ENCODE measurements around the gene GORASP2.

DNA sequence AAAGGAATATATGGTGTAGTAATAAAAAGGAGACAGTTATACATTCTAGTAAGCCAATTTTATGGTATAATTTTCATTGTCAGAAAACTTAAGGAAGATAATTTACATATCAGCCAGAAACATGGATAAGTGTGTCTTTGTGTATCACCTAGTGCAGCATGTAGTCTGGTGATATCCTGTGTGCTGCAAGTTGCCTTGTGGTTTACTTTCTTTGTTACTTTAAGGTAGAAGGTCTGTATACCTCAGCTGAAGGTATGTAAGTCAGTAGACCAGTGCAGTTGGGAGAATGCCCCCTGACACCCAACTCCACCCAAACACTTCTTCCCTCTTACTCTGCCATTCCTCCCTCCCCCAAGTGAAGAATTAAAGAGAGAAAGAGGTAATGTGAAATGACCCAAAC, 11.0 kb downstream of the GORASP2 start:
- TF ChIP-seq POLR2AphosphoS5 (IDR thresholded peaks at IDR 0.05) (no peak), POLR2A (IDR thresholded peaks at IDR 0.05) (no peak)
- TF ChIP-seq, protein P1, sequence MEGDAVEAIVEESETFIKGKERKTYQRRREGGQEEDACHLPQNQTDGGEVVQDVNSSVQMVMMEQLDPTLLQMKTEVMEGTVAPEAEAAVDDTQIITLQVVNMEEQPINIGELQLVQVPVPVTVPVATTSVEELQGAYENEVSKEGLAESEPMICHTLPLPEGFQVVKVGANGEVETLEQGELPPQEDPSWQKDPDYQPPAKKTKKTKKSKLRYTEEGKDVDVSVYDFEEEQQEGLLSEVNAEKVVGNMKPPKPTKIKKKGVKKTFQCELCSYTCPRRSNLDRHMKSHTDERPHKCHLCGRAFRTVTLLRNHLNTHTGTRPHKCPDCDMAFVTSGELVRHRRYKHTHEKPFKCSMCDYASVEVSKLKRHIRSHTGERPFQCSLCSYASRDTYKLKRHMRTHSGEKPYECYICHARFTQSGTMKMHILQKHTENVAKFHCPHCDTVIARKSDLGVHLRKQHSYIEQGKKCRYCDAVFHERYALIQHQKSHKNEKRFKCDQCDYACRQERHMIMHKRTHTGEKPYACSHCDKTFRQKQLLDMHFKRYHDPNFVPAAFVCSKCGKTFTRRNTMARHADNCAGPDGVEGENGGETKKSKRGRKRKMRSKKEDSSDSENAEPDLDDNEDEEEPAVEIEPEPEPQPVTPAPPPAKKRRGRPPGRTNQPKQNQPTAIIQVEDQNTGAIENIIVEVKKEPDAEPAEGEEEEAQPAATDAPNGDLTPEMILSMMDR (IDR thresholded peaks at IDR 0.05 in 8 of 11, conservative IDR thresholded peaks at IDR 0.05 in 3 of 11): no peak
